ENCODE measurements around the gene PRR15.

Gene PRR15

GRCh38 chr7:29569648-29570047, 6.0 kb downstream of the PRR15 start:
- no peak for DNase-seq
- Histone ChIP-seq H3K36me3 (ENCODE audit: insufficient read depth, low read length) (no peaks in the 10 kb centered on the region), H3K27me3 (ENCODE audit: insufficient read depth, low read length, poor library complexity) (peaks cover 44% of the 10 kb centered on the region), H3K9me3 (ENCODE audit: insufficient read depth, low read length, severe bottlenecking) (no peaks in the 10 kb centered on the region), H2AFZ (ENCODE audit: low read depth, low read length) (no peak overlapping the region), H3K4me1 (ENCODE audit: insufficient read depth, low read length) (peaks cover 10% of the 10 kb centered on the region; the same call in 1 of the 2 replicates), H3K27ac (ENCODE audit: low read length) (no peak overlapping the region), H4K20me1 (ENCODE audit: insufficient read depth, low read length) (no peaks in the 10 kb centered on the region), H3K9ac (ENCODE audit: low read depth, low read length) (no peak overlapping the region), H3K4me3 (ENCODE audit: low read depth in 1 of 2, low read length in 2 of 2) (no peak overlapping the region), H3K4me2 (ENCODE audit: insufficient read depth, low read length) (no peak overlapping the region), H3K79me2 (ENCODE audit: insufficient read depth, low read length) (no peaks in the 10 kb centered on the region)
- TF ChIP-seq CTCF (IDR thresholded peaks at IDR 0.05; ENCODE audit: borderline replicate concordance, extremely low read depth, low read length, poor library complexity, severe bottlenecking) (no peak), EZH2 (IDR thresholded peaks at IDR 0.05; ENCODE audit: borderline replicate concordance, low read depth, low read length, severe bottlenecking) (no peak)
- ATAC-seq (ENCODE audit: insufficient read depth, low read depth) = no peak

- TF ChIP-seq CTCF (IDR thresholded peaks at IDR 0.05; ENCODE audit: borderline replicate concordance, extremely low read depth, low read length, poor library complexity, severe bottlenecking) (no peak), EZH2 (IDR thresholded peaks at IDR 0.05; ENCODE audit: borderline replicate concordance, low read depth, low read length, severe bottlenecking) (no peak)
- no peak overlapping the region for H3K27ac ChIP-seq (ENCODE audit: low read length)
- DNase-seq (no peak), ATAC-seq (ENCODE audit: insufficient read depth, low read depth) (no peak)
- H3K79me2 ChIP-seq (ENCODE audit: insufficient read depth, low read length) = no peaks in the 10 kb centered on the region
- no peaks in the 10 kb centered on the region for H3K36me3 ChIP-seq (ENCODE audit: insufficient read depth, low read length)
- H3K4me1 ChIP-seq (ENCODE audit: insufficient read depth, low read length) = no peaks in the 10 kb centered on the region
- H3K27me3 ChIP-seq (ENCODE audit: insufficient read depth, low read length, poor library complexity) = peaks cover 29% of the 10 kb centered on the region
- H3K9me3 ChIP-seq (ENCODE audit: insufficient read depth, low read length, severe bottlenecking) = peaks cover 3% of the 10 kb centered on the region
- no peak overlapping the region for H3K4me3 ChIP-seq (ENCODE audit: low read depth in 1 of 2, low read length in 2 of 2)
- H2AFZ ChIP-seq (ENCODE audit: low read depth, low read length) = no peak overlapping the region
- no peak overlapping the region for H3K4me2 ChIP-seq (ENCODE audit: insufficient read depth, low read length)
- H4K20me1 ChIP-seq (ENCODE audit: insufficient read depth, low read length) = no peaks in the 10 kb centered on the region
- no peak overlapping the region for H3K9ac ChIP-seq (ENCODE audit: low read depth, low read length)
Observed at GRCh38 chr7:29572558-29572957, 8.9 kb downstream of the PRR15 start.

- H3K4me3 ChIP-seq (ENCODE audit: low read depth in 1 of 2, low read length in 2 of 2) = no peak overlapping the region
- H3K9ac ChIP-seq (ENCODE audit: low read depth, low read length) = no peak overlapping the region
- no peaks in the 10 kb centered on the region for H3K36me3 ChIP-seq (ENCODE audit: insufficient read depth, low read length)
- no peak for DNase-seq
- TF ChIP-seq CTCF (IDR thresholded peaks at IDR 0.05; ENCODE audit: borderline replicate concordance, extremely low read depth, low read length, poor library complexity, severe bottlenecking) (no peak), EZH2 (IDR thresholded peaks at IDR 0.05; ENCODE audit: borderline replicate concordance, low read depth, low read length, severe bottlenecking) (no peak)
- H3K4me2 ChIP-seq (ENCODE audit: insufficient read depth, low read length) = no peak overlapping the region
- H3K9me3 ChIP-seq (ENCODE audit: insufficient read depth, low read length, severe bottlenecking) = peaks cover 10% of the 10 kb centered on the region
- H2AFZ ChIP-seq (ENCODE audit: low read depth, low read length) = no peak overlapping the region
- peaks cover 21% of the 10 kb centered on the region for H3K27me3 ChIP-seq (ENCODE audit: insufficient read depth, low read length, poor library complexity)
- H4K20me1 ChIP-seq (ENCODE audit: insufficient read depth, low read length) = no peaks in the 10 kb centered on the region
- no peak overlapping the region for H3K27ac ChIP-seq (ENCODE audit: low read length)
- H3K4me1 ChIP-seq (ENCODE audit: insufficient read depth, low read length) = no peaks in the 10 kb centered on the region
- no peak for ATAC-seq (ENCODE audit: insufficient read depth, low read depth)
- no peaks in the 10 kb centered on the region for H3K79me2 ChIP-seq (ENCODE audit: insufficient read depth, low read length)
Observed at GRCh38 chr7:29573567-29573966, 9.9 kb downstream of the PRR15 start.

- H3K27ac ChIP-seq (ENCODE audit: low read length) = no peak overlapping the region
- no peak overlapping the region for H3K9ac ChIP-seq (ENCODE audit: low read depth, low read length)
- H3K27me3 ChIP-seq (ENCODE audit: insufficient read depth, low read length, poor library complexity) = peaks cover 17% of the 10 kb centered on the region
- DNase-seq (no peak), ATAC-seq (ENCODE audit: insufficient read depth, low read depth) (no peak)
- H3K79me2 ChIP-seq (ENCODE audit: insufficient read depth, low read length) = no peaks in the 10 kb centered on the region
- no peak overlapping the region for H3K4me2 ChIP-seq (ENCODE audit: insufficient read depth, low read length)
- H3K4me3 ChIP-seq (ENCODE audit: low read depth in 1 of 2, low read length in 2 of 2) = no peak overlapping the region
- no peaks in the 10 kb centered on the region for H3K4me1 ChIP-seq (ENCODE audit: insufficient read depth, low read length)
- H4K20me1 ChIP-seq (ENCODE audit: insufficient read depth, low read length) = no peaks in the 10 kb centered on the region
- no peaks in the 10 kb centered on the region for H3K36me3 ChIP-seq (ENCODE audit: insufficient read depth, low read length)
- no peak overlapping the region for H2AFZ ChIP-seq (ENCODE audit: low read depth, low read length)
- peaks cover 13% of the 10 kb centered on the region for H3K9me3 ChIP-seq (ENCODE audit: insufficient read depth, low read length, severe bottlenecking)
- no peak for TF ChIP-seq EZH2 (IDR thresholded peaks at IDR 0.05; ENCODE audit: borderline replicate concordance, low read depth, low read length, severe bottlenecking)
- no peak for TF ChIP-seq CTCF (IDR thresholded peaks at IDR 0.05; ENCODE audit: borderline replicate concordance, extremely low read depth, low read length, poor library complexity, severe bottlenecking)
Observed at GRCh38 chr7:29574659-29575058, 11.0 kb downstream of the PRR15 start.

Measured in DND-41 (cell line).